ENCODE measurements around the gene ACVRL1. TPM values are rescaled to one million over a fixed set of nuclear protein-coding genes. Genes with fewer than 3 reads are reported as not detected.

The ACVRL1 gene
- total RNA-seq, 4 donors from 2014 or later, result 68.4 to 318 (median 80.7) TPM

DNA sequence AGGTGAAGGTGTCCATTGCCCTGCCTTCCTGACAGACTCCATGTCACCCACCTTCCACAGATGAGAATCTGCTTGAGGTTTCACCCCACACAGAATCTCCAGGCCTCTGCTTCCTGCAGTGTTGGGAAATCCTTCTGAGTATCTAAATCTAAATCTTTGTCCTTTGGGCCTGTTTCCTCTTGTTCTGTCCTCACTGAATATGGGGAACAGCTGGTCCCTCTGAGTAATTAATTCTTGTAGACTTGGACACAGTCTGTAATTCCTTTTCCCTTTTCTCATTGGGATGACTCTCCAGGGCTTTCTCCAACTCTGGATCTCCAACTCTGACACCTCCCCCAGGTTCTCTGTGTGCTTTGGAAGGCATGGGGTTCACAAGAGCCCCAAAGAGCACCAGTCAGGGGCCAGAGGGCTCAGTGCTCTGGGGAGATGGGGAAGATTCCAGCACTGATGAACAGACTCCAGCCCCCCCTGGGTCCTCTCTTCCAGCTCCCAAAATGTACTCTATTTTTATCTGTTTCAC lies 2.3 kb upstream of the ACVRL1 start:
- peaks cover 0 to 58% (median 15%) of the 10 kb centered on the region in 4 donors for H3K4me1 ChIP-seq
- no peaks in the 10 kb centered on the region for H3K9me3 ChIP-seq
- no peak for TF ChIP-seq EP300 (IDR thresholded peaks at IDR 0.05)
- TF ChIP-seq POLR2A (IDR thresholded peaks at IDR 0.05), result no peak
- TF ChIP-seq, protein P1, sequence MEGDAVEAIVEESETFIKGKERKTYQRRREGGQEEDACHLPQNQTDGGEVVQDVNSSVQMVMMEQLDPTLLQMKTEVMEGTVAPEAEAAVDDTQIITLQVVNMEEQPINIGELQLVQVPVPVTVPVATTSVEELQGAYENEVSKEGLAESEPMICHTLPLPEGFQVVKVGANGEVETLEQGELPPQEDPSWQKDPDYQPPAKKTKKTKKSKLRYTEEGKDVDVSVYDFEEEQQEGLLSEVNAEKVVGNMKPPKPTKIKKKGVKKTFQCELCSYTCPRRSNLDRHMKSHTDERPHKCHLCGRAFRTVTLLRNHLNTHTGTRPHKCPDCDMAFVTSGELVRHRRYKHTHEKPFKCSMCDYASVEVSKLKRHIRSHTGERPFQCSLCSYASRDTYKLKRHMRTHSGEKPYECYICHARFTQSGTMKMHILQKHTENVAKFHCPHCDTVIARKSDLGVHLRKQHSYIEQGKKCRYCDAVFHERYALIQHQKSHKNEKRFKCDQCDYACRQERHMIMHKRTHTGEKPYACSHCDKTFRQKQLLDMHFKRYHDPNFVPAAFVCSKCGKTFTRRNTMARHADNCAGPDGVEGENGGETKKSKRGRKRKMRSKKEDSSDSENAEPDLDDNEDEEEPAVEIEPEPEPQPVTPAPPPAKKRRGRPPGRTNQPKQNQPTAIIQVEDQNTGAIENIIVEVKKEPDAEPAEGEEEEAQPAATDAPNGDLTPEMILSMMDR (IDR thresholded peaks at IDR 0.05), result no peak
- no peak overlapping the region for H3K4me3 ChIP-seq
- no peaks in the 10 kb centered on the region for H3K36me3 ChIP-seq
- DNase-seq (ENCODE audit: low spot score in 2 of 2), result no peak
- H3K27ac ChIP-seq, result peak overlapping the region; percentile 79 to 93 (median 89)
- peaks cover 0 to 15% of the 10 kb centered on the region in 2 donors for H3K27me3 ChIP-seq

DNA sequence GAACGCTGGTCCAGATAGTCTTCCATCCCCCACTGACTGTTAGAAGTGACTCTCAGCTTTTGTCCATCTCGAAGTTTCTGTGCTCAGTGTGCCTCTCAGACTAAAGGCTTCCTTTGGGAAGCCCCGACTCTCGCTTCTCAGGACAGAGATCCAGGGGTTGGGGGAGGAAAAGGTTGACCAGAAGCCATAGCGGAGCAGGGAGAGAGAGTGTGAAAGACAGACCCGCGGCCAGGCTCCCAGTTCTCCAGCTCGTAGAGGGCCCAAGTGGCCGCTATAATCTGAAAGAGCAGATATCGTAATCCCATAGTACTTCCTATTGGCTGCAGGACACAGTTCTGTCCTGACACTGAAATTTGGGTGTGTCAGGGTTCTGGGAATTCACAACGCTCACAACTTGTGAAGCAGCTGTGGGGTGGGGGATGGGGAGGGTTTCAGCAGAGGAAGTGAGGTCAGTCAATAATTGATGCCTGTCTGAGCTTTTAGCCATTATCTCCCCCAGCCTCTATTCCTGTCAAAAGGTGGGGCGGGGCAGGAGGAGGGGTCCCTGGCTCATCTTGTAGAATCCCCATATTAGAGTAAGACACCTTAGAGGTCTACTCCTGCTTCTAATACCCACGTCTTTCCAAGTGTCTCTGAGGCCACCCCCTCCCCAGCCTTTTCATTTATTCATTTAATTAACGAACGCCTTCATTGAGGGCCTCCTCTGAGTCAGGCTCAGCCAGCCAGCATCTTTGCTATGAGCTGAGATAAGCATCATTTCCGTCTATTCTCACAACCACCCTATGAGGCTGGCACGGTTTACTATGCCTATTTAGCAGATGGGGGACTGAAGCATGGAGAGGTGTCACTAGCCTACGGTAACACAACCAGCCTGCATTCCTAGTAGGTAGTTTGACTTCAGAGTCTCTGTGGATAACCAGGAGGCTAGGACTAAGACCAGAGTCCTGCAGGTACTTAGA lies 1.6 kb upstream of the ACVRL1 start:
- Histone ChIP-seq H3K27ac (peak overlapping the region; percentile 79 to 93 (median 89)), H3K27me3 (peaks cover 0 to 15% of the 10 kb centered on the region in 2 donors), H3K9me3 (no peaks in the 10 kb centered on the region), H3K4me1 (peaks cover 0 to 66% (median 19%) of the 10 kb centered on the region in 4 donors), H3K4me3 (no peak overlapping the region), H3K36me3 (no peaks in the 10 kb centered on the region)
- peak; percentile 77 to 87 for DNase-seq (ENCODE audit: low spot score in 2 of 2)
- WGBS, 2 donors, result 50 to 57% methylated on average over 17 to 18 of the region's 18 CpGs
- TF ChIP-seq, protein P1 (IDR thresholded peaks at IDR 0.05), result no peak
- peak in 1 of 2 donors; percentile 20 for TF ChIP-seq POLR2A (IDR thresholded peaks at IDR 0.05)

DNA sequence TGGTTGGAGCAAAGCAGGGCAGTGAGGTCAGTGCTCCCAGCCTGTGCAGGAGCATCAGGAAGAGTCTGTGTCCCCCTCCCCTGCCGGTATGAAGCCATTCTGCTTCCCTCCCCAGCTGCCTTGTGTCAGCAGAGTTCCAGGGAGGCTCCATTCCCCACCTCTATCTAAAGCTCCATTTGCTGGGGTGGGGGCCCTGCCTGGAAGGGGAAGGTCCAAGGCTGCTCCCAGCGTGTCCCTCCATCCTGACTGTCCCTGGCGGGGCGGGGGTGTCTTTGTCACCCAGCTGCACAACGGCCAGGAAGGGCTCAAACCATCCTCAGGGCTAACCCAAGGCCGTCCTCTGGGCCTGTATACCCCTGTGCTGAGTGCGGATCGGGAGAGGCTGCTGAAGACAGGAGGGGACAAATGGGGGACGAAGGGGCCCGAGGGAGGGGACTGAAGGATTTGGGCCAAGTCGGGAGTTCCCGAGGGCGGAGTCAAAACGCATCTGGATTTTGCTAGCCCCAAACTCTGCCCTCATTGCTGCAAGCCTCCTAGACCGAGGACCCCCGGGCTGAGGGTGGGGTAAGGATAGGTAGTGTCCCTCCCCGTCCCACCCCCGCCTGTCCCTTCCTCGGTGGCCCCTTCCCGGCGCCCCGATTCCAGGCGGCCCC lies 748 bp upstream of the ACVRL1 start:
- 29% methylated on average over 21 to 22 of the region's 23 CpGs for WGBS, 2 donors
- Histone ChIP-seq H3K9me3 (no peaks in the 10 kb centered on the region), H3K27me3 (peaks cover 0 to 15% of the 10 kb centered on the region in 2 donors), H3K4me3 (peak overlapping the region; percentile 37 to 63 (median 49)), H3K27ac (peak overlapping the region; percentile 79 to 93 (median 89)), H3K4me1 (peaks cover 0 to 74% (median 26%) of the 10 kb centered on the region in 4 donors), H3K36me3 (no peaks in the 10 kb centered on the region)
- TF ChIP-seq POLR2A (IDR thresholded peaks at IDR 0.05) (no peak), EP300 (IDR thresholded peaks at IDR 0.05) (no peak)
- TF ChIP-seq, protein P1 (IDR thresholded peaks at IDR 0.05), result no peak
- no peak for DNase-seq (ENCODE audit: low spot score in 2 of 2)

DNA sequence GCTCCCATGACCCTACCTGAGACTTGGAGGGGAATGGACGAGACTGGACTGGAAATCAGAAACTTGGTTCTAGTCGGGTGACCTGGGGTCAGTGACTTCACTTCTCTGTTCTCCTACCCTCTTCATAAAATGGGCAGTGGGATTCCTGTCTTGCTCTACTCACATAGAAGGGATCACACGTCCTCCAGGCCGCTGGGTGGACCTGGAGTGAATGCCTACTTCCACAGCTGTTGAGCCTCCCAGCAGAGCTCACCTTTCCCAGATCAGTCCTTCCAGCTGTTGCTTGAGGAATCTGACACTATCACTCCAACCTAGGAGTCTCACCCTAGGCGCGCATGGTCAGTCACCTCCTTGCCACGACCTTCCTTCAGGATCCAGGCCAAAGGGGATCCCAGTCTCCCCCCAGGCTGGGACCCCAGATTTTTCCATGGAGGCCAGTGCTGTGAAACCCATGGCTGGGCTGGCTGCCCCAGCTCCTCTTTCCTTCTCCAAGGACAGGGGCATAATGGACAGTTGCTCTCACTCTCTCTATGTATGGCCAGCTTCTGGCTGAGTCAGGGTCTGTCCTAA lies 637 bp downstream of the ACVRL1 start:
- H3K27ac ChIP-seq, result peak overlapping the region; percentile 79 to 93 (median 89)
- peaks cover 0 to 15% of the 10 kb centered on the region in 2 donors for H3K27me3 ChIP-seq
- TF ChIP-seq POLR2A (IDR thresholded peaks at IDR 0.05), result no peak
- no peak for TF ChIP-seq EP300 (IDR thresholded peaks at IDR 0.05)
- TF ChIP-seq, protein P1 (IDR thresholded peaks at IDR 0.05), result no peak
- 56 to 73% methylated on average over 7 of the region's 7 CpGs for WGBS, 2 donors
- H3K4me3 ChIP-seq, result peak overlapping the region; percentile 37 to 63 (median 49)
- H3K9me3 ChIP-seq, result no peaks in the 10 kb centered on the region
- peaks cover 0 to 88% (median 35%) of the 10 kb centered on the region in 4 donors for H3K4me1 ChIP-seq
- no peaks in the 10 kb centered on the region for H3K36me3 ChIP-seq
- DNase-seq (ENCODE audit: low spot score in 2 of 2), result peak in 1 of 2 donors; percentile 9

All from tibial nerve (tissue), 4 donors.